Activated CD4-positive, alpha-beta T cell treated with anti-CD3 and anti-CD28 coated beads, Interleukin-2, Interleukin-6, amounts not matched to agents 100 ng/mL and 50 ng/mL, durations not matched to agents 16 hours and 8 hours (primary cell): ENCODE results near the gene MYL4.
"Not testable (repeated sequence)": the region's sequence is repeated elsewhere in the genome, so short reads cannot be mapped to it uniquely, and the experiment has no call there.

Source experiments
- DNase-seq: peaks from one replicate; pipeline ENCODE4 v3.0.0-alpha.2; 2020

The MYL4 gene

GRCh38 chr17:47197821-47198220 is 11.3 kb upstream of the MYL4 start:
- DNase-seq, result no peak

GRCh38 chr17:47199627-47200324 is 9.4 kb upstream of the MYL4 start:
- no peak for DNase-seq

DNA sequence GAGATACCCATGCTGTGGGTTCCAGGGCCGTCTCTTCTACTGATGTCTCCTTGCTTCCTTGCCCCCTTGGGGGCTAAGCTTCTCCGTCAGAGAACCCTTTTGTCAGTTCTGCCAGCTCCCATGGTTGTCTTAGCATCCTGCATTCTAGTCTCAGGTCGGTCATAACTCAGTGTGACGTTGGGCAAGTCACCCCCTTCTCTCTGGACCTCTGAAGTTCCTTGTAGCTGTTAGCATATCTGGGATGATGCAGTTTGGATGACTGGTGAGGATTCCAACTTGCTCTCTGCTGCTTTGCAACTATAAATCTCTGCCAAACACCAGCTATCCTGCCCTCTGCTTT is 8.9 kb upstream of the MYL4 start:
- DNase-seq, result no peak

- DNase-seq, result no peak
Measured at GRCh38 chr17:47201166-47201565, 8.0 kb upstream of the MYL4 start.

- peak; percentile 85 for DNase-seq
Measured at GRCh38 chr17:47203984-47204721, 5.0 kb upstream of the MYL4 start.

- peak; percentile 66 for DNase-seq
Measured at GRCh38 chr17:47204722-47205418, 4.3 kb upstream of the MYL4 start.

GRCh38 chr17:47205419-47205963 is 3.7 kb upstream of the MYL4 start:
- peak; percentile 89 for DNase-seq

GRCh38 chr17:47207143-47208067 is 1.7 kb upstream of the MYL4 start:
- no peak for DNase-seq

- no peak for DNase-seq
Measured at GRCh38 chr17:47209499-47209898, 351 bp downstream of the MYL4 start.

- DNase-seq, result no peak
Measured at GRCh38 chr17:47210105-47210504, 957 bp downstream of the MYL4 start.

- DNase-seq, result no peak
Measured at GRCh38 chr17:47210779-47211178, 1.6 kb downstream of the MYL4 start.

DNA sequence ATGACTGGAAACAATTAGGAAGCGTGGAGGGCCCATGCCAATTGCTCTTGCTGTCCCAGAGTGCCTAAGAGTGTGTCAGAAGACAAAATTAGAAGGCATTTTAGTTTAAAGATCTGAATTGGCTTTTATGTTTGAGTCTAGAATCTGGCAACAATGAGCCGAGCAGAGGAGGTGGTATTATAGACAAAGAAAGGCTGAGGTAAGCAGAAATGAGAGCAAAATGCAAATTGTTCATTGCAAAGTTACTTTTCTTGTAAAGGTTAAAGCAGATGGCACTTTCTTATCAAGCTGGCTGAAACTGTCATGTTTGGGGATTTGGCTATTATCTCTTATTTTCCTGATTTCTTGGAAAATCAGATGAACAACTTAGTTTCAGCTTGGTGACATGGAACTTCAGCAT is 3.3 kb downstream of the MYL4 start:
- DNase-seq, result no peak

DNA sequence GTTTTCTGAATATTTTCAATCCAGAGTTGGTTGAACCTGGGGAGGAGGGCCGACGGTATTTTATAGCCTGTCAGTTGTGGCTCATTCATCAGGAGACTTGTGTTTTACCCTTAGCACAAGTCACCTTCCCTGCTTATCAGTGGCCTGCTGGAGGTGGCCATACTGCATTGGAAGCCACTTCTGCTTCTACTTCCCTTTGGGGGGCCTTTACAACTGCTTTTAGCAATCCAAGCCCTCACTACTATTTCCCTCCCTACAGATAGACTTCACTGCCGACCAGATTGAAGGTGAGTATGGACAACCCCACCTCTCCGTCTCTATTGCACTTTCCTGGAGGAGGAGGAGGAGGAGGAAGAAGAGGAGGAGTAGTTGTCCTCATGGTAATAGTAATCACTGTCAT is 4.4 kb downstream of the MYL4 start:
- no peak for DNase-seq

- DNase-seq, result peak; percentile 51
Measured at GRCh38 chr17:47214931-47215330, 5.8 kb downstream of the MYL4 start.

DNA sequence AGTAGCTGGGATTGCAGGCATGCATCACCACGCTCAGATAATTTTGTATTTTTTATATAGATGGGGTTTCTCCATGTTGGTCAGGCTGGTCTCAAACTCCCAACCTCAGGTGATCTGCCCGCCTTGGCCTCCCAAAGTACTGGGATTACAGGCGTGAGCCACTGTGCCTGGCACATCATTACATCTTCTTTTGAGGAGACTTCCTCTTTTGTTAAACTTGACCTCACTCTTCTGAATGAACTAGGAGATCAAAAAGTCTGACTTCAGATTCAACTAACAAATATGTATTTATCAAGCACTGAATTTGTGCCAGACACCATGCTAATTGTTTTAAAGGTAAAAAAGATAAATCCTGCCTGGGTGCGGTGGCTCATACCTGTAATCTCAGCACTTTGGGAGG is 7.7 kb downstream of the MYL4 start:
- not testable (repeated sequence) for DNase-seq

- peak; percentile 47 for DNase-seq
Measured at GRCh38 chr17:47217279-47217678, 8.1 kb downstream of the MYL4 start.

- DNase-seq, result no peak
Measured at GRCh38 chr17:47218896-47219430, 9.8 kb downstream of the MYL4 start.

GRCh38 chr17:47219621-47220475 is 10.7 kb downstream of the MYL4 start:
- DNase-seq, result no peak

DNA sequence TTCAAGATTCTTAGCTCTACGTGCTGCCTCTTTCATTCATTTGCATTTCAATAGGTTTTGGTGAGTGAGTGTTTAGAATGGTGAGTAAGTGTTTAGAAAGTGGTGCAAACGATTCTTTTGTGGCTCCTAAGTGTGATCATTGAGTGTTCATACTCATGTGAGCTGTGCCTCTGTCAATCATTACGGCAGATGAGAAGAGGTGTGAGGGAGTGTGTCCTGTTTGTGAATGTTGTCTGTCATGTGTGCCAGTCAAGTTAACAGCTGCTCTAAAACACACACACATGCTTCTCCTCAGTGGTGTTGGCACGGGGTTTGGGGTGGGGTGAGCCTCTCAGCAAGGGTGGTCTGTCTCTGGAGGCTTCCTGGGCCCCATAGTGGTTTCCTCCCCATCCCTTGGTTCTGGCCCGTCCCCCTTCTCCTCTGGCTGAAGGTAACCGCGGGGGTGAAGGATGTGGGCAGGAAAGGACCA is 11.4 kb downstream of the MYL4 start:
- DNase-seq, result peak; percentile 48

- no peak for DNase-seq
Measured at GRCh38 chr17:47221154-47221553, 12.0 kb downstream of the MYL4 start.

DNA sequence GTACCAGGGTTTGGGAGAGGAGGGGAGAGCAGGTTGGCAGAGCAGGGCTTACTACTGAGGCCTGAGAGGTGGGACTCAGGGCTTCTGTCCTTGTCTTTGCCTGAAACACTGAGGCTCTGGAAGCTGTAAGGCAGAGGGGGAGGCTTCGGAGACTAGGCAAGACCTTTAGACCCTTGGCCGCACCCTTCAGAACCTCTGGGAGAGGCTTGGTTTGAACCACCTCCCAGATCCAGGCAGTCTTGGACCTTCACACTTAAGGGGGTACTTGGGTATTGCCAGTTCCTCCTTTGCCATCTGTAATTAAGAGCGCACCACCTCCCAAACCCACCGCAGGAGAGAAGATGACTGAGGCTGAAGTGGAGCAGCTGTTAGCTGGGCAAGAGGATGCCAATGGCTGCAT is 12.9 kb downstream of the MYL4 start:
- DNase-seq, result no peak
